Measurements from ENCODE around the gene DENND5A.
A peak's percentile ranks its signal among the peaks of the same experiment; 100 is the strongest.
"Not testable (repeated sequence)": the region's sequence is repeated elsewhere in the genome, so short reads cannot be mapped to it uniquely, and the experiment has no call there.

DENND5A gene

GRCh38 chr11:9176550-9176949 lies 88.6 kb downstream of the DENND5A start:
- DNase-seq (ENCODE audit: low spot score): no peak

GRCh38 chr11:9176136-9176535 lies 89.0 kb downstream of the DENND5A start:
- DNase-seq (ENCODE audit: low spot score): no peak

GRCh38 chr11:9172389-9172788 lies 92.8 kb downstream of the DENND5A start:
- DNase-seq (ENCODE audit: low spot score): no peak

GRCh38 chr11:9170450-9170849 lies 94.7 kb downstream of the DENND5A start:
- DNase-seq (ENCODE audit: low spot score): peak; percentile 51

DNA sequence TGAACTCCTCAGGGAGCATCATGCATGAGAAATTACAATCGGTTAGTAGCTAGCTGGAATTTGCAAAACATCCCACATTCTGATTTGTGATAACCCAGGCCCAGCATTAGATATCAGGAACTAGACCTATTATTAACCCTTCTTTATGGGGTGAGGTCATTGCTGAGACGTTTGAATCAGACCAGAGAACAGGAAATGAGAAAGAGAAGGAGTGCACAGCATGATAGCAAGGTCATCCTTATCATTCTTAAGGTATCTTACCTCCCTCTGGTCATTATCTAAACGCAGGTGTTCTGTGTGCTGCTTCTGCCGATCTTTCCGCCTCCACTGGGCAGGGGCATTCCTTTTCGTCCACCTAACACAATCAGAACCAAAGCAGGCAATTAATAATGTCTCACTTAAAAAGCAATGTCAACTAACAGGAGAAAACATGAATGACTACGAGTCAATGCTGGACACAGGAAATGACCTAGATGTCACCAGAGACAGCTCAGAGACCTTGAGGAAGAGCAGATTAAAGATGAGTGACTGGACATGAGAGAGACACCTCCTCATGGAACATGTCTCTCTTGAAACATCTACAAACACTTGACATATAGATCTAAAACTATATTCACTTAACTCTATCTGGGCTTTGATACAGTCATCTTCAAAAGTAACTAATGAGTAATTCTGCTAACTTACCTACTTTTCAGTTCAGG lies 95.4 kb downstream of the DENND5A start:
- no peak for DNase-seq (ENCODE audit: low spot score)

- DNase-seq (ENCODE audit: low spot score): not testable (repeated sequence)
Measured at GRCh38 chr11:9161991-9162390, 103.2 kb downstream of the DENND5A start.

GRCh38 chr11:9160166-9160565 lies 105.0 kb downstream of the DENND5A start:
- DNase-seq (ENCODE audit: low spot score): no peak

- peak; percentile 58 for DNase-seq (ENCODE audit: low spot score)
Measured at GRCh38 chr11:9158898-9159391, 106.2 kb downstream of the DENND5A start.

DNA sequence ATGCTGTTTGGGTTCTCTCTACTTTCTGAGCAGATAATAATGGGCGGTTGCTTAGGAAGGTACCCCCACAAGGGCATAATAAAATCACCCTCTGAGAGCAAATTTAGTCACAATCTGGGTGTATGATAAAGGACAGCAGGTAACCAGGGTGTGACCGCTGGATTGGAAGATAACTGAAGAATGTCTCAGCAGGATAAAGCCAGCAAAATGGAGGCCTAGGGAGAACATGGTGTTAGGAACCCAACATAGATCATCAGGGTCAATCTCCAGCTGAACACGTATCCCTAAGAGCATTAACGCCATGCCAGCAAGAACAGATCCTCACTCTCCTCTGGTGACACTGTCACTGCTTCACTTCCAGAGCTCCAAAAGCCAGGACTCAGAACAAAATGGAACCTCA lies 109.2 kb downstream of the DENND5A start:
- DNase-seq (ENCODE audit: low spot score): no peak

DNA sequence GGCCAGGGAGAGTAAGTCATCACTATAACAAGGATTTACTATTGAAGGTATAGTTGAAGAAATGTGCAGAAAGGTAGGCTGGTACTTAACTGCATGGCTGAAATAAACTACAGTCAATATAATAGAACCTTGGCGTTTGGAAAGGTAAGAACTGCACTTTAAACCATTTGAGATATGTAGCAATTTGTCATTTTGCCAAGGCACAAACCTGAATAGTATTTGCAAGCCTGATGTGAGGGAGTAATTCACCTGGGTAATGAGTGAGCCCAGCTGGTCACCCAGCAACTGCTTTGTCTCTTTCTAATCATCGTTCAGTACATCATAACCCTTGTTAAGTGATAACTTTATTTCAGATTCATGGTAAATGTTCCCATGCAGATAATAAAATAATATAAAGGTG lies 111.5 kb downstream of the DENND5A start:
- no peak for DNase-seq (ENCODE audit: low spot score)

- DNase-seq (ENCODE audit: low spot score): no peak
Measured at GRCh38 chr11:9151631-9152030, 113.5 kb downstream of the DENND5A start.

DNA sequence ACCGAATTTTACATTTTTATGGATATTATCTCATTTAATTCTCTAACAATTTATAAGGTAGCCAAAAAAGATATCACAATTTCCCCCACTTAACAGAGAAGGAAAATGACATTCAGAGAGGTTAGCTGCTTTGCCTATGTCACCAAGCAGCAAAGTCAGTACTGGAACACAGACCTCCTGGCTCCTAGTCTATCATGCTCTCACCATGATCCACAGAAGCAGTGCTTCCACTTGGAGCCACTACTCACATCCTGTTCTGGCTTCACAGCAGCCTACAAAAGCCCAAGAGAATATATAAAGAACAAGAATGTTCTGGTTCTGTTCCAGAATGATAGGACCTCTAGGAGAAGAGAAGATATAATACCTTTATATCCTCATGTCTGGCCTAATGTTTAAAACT lies 114.2 kb downstream of the DENND5A start:
- no peak for DNase-seq (ENCODE audit: low spot score)

GRCh38 chr11:9150501-9150900 lies 114.6 kb downstream of the DENND5A start:
- peak; percentile 37 for DNase-seq (ENCODE audit: low spot score)

- DNase-seq (ENCODE audit: low spot score): no peak
Measured at GRCh38 chr11:9148727-9149126, 116.4 kb downstream of the DENND5A start.

- DNase-seq (ENCODE audit: low spot score): no peak
Measured at GRCh38 chr11:9148035-9148434, 117.1 kb downstream of the DENND5A start.

DNA sequence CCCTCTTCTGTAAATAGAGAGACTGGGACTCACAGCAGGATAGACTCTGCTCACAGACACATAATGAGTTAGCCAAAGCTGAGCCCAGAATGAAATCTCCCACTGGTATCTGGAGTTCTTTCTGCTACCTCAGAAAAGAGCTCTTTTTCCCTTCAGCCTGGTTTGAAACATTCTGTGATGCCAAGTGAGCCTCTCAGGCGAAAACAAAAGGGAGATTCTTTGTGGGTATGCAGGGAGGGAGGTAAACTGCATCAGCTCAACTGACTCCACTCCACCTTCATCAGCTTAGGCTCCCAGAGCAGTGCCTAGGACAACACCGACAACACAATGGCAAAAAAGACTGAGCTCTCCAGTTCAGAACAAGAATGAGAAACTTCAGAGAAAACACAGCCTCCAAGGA lies 118.7 kb downstream of the DENND5A start:
- no peak for DNase-seq (ENCODE audit: low spot score)

DNA sequence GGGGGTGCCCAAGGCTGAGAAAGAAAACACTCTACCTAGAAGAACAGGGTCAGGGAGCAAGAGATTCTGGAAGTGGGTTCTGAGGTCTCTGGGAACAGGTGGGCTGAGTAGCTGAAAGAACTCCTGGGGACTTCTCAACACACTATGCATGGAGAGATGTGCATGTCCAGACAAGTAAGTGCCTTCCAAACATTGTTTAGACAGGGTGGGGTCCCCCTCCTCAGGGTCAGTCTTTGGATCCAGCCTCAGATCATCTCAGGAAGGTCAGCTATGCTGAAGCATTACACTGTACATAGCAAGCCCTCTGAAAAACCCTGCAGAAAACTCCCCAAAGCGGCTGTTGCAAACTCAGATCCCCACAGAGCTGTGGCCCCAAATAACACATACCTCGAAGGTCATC lies 119.9 kb downstream of the DENND5A start:
- no peak for DNase-seq (ENCODE audit: low spot score)

DNA sequence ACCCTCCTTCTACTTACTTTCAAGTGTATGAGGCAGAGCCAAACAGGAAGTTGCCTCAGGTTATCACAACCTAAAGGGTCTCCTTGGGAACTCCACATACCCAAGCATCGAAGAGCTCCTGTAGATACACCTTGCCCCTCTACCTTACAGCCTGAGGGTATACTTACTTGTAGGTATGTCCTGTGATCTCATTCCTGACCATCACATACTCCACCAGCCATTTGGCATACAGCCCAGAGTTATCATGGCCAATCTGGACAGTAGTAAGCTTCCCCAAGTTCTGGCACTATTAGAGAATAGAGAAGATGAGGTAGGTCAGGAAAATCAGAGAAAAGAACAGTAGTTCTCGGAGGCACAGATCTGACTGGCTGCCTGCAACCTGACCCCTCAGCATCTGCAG lies 120.3 kb downstream of the DENND5A start:
- no peak for DNase-seq (ENCODE audit: low spot score)

- peak; percentile 20 for DNase-seq (ENCODE audit: low spot score)
Measured at GRCh38 chr11:9143721-9144120, 121.4 kb downstream of the DENND5A start.

DNA sequence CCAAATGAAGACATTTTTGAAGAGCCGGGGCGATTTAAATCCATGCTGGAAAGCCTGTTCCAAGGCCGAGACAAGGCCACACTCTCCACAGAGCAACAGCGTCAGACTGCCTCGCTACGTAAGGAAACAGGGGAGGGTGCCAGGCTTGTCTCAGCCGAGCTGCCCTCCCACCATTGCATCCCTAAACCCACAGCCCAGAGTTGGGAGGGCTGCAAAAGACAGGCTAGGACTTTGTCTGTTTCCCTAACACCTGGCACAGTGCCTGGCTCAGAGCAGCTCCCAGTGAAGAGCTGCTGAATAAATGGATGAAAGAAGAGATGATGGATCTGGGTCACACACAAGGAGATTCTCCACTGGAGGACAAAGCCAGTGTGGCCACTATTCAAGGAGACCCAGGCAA lies 122.4 kb downstream of the DENND5A start:
- no peak for DNase-seq (ENCODE audit: low spot score)

DNA sequence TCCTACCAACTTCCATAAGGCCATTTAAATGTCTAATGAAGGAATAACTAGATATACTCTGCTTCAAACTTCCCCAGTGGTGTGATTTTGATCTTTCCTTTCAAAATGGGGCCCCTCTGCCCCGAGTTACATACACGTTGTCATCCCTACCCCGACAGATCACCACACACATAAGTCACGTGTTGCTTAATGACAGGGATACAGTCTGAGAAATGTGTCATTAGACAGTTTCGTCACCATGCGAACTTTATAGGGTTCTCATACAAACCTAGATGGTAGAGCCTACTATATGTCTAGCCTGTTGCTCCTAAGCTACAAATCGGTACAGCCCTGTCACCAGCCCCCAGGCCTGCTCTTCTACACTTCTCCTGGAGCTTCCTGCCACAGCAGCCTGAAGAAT lies 124.0 kb downstream of the DENND5A start:
- DNase-seq (ENCODE audit: low spot score): no peak

DNA sequence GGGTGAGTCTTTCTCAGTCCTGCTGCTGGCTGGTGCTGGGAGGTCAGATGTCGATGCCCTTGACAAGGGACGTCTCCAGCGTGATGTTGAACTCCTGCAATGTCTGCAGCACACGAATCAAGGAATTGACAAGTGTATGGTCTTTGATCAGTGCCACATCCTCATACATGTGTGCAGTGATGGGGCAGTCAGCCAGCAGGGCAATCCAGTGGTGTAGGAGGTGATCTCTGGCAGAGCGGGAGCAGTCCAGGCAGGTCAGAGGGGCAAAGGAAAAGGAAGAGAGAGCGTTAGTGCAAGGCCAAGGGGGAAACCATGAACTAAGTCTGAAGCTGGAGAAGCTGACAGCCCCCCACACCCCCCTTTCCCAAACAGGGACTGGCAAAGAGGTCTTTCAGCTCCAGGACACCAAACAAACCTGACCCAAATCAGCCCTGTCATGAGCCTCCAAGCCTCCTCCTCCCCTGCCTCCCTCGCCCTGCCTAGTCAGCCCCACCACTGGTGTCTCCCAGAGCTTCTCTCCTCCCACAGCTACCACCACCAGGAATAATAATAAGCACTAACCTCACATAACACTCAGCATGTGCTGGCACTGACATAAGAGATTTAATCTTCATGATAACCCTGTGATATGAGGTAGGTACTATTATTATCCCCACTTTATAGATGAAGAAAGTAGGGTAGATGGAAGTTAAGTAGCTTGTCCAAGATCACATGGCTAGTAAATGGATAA lies 125.4 kb downstream of the DENND5A start:
- no peak for DNase-seq (ENCODE audit: low spot score)

All from GM03348 (cell line).